Germinal center (tissue), 1 donor: ENCODE data around the gene EIF1AY.
"Not testable (repeated sequence)": the region's sequence is repeated elsewhere in the genome, so short reads cannot be mapped to it uniquely, and the experiment has no call there.

Experiments used
- DNase-seq: peaks from one replicate; pipeline ENCODE4 v3.0.0; 2012; ENCODE audit warnings: mixed read lengths, low spot score

Gene EIF1AY

GRCh38 chrY:20575531-20576121 is at the start of gene EIF1AY:
EIF1AY (plus strand) TSS chrY:20575776; CDS start chrY:20575872, 96 bp downstream.
- DNase-seq = peak; percentile 79

DNA sequence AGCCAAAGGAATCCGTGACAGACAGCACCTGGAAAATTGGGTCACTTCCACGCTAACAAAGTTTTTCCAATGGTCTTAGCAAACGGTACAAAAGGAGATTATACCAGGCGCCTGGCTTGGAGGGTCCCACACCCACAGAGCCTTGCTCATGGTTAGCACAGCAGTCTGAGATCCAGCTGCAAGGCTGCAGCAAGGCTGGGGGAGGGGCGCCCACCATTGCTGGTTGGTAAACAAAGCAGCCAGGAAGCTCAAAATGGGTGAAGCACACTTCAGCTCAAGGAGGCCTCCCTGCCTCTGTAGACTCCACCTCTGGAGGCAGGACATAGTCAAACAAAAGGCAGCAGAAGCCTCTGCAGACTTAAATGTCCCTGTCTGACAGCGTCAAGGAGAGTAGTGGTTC is 47.1 kb upstream of the EIF1AY start:
- no peak for DNase-seq

DNA sequence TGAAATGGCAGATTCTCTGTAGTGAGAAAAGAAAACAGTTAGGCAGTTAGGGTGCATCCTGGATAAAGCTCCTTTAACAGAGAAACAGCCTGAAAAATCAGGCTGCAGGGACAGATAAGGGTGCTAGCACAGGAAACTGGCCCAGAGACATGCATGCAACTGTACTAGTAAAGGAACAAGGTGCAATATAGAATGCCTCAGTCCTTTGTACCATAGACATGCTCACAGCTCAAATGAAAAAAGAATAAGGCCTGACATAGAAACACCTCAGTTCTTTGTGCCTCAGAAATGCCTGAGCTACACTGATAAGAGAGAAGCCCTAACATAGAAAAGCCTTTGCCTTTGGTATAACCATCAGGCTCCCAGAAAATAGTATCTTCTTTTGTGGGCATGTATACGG is 37.4 kb upstream of the EIF1AY start:
- DNase-seq = no peak

GRCh38 chrY:20538933-20539332 is 36.6 kb upstream of the EIF1AY start:
- DNase-seq = no peak

GRCh38 chrY:20544451-20544960 is 31.1 kb upstream of the EIF1AY start:
- no peak for DNase-seq

DNA sequence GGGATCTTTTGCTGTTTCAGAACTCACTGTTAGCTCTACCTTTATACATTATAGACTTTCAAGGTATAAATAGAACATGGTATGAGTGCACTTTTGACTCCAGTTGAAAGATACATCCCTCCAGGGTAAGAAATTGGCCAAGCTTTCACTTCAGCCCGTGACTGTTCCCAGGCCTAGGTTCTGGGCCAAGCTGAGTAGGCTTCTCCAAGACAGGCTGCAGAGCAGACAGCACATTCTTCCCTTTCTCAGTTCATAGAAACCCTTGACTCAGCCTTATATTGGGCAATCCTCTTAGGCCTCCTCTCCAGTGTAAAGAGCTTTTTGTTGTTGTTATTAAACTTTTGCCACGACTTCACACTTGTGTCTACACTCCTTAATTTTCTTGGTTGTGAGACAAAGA is 29.5 kb upstream of the EIF1AY start:
- no peak for DNase-seq

- DNase-seq = no peak
Measured at GRCh38 chrY:20549289-20549688, 26.3 kb upstream of the EIF1AY start.

DNA sequence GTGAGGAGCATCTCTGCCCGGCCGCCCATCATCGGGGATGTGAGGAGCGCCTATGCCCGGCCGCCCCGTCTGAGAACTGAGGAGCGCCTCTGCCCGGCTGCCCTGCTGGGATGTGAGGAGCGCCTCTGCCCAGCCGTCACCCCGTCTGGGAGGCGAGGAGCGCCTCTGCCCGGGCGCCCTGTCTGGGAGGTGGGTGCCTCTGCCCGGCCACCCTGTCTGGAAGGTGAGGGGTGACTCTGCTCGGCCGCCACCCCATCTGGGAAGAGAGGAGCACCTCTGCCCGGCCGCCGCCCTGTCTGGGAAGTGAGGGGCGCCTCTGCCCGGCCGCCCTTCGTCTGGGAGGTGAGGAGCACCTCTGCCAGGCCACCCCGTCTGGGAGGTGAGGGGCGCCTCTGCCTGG is 23.7 kb upstream of the EIF1AY start:
- DNase-seq = no peak

DNA sequence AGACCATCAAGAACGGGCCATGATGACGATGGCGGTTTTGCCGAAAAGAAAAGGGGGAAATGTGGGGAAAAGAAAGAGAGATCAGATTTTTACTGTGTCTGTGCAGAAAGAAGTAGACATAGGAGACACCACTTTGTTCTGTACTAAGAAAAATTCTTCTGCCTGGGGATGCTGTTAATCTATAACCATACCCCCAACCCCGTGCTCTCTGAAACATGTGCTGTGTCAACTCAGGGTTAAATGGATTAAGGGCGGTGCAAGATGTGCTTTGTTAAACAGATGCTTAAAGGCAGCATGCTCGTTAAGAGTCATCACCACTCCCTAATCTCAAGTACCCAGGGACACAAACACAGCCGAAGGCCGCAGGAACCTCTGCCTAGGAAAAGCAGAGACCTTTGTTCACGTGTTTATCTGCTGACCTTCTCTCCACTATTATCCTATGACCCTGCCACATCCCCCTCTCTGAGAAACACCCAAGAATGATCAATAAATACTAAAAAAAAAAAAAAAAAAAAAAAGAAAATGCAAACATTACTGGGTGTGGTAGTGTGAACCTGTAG is 22.7 kb upstream of the EIF1AY start:
- DNase-seq = not testable (repeated sequence)

- no peak for DNase-seq
Measured at GRCh38 chrY:20555820-20556219, 19.8 kb upstream of the EIF1AY start.

GRCh38 chrY:20558677-20559076 is 16.9 kb upstream of the EIF1AY start:
- DNase-seq = peak; percentile 1

DNA sequence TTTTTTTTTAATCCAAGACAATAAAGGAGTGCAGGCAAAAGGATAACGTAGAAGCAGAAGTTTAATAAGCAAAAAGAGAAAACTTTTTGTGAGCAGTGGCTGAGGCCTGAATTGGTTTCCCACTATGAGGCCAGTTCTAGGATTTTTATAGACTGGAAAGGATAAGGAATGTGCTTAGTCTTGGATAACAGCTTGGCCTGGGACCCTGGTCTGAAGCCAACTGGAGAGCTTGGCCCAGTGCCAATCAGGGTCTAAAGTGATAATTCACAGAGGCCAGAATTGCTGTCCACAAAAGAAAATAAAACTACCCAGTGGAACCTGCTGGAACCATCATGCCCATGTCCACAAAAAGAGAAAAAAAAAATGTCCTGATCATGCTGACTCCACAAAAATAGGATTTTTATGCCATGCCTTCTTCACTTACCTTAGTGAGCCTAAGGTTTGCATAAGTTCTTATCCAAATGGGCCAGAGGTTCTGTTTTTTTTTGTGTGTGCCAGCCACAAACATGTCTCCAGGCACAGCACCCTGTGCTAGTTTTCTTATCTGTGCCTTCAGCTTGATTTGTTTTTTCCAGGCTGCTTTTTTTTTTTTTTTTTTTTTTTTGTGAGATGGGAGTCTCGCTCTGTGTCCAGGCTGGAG is 15.6 kb upstream of the EIF1AY start:
- DNase-seq = no peak

GRCh38 chrY:20571306-20571705 is 4.3 kb upstream of the EIF1AY start:
- no peak for DNase-seq

DNA sequence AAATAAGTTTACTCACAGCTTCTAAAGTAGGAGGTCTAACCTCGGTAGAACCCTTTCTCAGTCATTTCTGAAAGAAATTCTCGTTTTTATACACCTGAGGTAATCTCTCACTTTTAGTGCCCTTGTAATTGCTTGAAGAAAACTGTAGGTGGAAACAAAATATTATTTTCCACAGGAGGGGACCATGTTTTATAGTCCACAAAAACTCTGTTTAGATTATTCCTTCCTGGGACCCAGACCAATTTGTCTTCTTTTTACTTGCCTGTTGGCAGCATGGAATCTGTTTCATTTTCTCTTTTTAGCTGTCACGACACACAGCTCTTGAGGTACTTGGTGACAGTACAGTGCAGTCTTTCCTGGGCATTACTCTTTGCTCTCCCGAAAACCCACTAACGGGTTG is 930 bp downstream of the EIF1AY start:
- DNase-seq = peak; percentile 8

DNA sequence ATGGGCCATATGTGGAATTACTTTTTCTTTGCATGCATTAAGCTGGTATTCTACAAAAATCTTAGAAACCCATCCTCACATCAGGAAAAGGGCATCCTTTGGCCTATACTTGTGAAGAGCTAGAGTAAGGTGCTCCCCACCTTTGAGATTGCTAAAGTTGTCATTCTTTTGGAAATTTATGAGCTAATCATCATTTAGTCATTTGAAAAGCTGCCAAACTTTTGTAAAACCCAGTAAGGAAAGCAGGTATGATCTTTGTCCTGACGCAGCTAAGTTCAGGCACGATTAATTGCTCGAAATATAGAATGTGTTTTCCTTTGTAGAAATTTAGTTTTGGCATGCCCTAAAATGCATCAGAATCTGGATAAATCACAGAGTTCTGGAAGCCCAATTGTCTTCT is 2.6 kb downstream of the EIF1AY start:
- DNase-seq = no peak

DNA sequence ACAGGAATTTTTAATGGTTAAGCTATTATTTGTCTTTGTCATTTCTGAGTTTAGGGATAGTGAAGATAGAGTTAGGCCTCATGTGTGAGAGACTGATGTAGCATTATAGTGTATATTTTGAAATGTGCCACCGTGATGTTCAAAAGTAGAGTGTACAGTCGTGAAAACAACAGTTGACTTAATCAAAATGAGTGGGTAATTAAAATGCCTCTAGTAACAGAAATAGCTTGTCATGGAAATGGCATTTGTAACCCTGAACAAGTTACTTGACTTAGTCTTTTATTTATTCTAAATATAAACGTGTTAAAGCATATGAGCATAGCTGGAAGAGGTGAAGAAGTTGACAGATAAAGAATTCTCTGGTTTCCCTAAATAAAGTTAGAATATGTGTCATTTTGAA is 6.1 kb downstream of the EIF1AY start:
- no peak for DNase-seq

DNA sequence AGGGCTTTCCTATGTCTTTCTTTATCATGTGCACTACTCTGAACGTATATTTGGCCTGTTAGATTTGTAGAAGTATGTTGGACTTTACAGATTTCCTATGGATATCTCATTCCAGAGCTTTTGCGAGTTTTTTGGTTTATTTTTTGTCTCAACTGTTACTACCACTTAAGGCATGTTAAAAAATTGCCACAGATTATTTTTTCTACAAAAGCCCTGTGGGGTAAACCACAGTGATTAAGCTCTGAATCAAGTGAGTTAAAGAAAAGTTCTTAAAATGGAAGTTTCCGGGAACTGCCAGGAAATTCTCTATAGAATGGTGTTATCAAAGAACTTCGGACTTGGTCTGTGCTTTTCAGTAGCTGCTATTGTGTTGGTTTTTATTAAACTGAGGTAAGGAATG is 10.6 kb downstream of the EIF1AY start:
- no peak for DNase-seq
